NCI-H226 (cell line): Measurements from ENCODE around the gene SORCS2.

Source experiments
- DNase-seq: peaks from one replicate; pipeline ENCODE4 v3.0.0-alpha.2; 2015

The SORCS2 gene

GRCh38 chr4:7460566-7460965 is 268.2 kb downstream of the SORCS2 start:
- DNase-seq: no peak

- DNase-seq: no peak
Observed at GRCh38 chr4:7461230-7461629, 268.9 kb downstream of the SORCS2 start.

DNA sequence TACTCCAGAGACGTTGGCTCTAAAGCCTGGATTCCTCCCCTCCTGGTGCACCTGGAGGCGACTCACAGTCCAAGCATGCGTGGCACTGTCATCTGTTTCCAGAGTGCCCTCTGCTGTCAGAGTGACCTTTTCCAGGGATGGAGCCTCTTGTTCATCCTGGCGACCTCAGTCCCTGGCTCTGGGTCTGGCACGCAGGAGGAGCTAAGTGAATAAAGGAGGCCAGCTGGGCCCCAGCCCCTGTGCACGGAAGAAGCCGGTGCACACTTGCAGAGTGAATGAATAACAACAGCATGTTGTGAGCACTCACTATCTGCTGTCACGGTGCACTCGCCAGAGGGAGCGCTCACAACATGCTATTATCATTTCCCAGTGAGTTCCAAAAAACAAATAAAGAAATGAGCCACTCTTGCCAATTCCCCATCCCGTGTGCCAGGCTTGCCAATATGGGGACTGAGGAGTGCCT is 270.2 kb downstream of the SORCS2 start:
- no peak for DNase-seq

GRCh38 chr4:7463566-7464258 is 271.4 kb downstream of the SORCS2 start:
- DNase-seq: no peak

- DNase-seq: no peak
Observed at GRCh38 chr4:7464259-7464655, 271.9 kb downstream of the SORCS2 start.

DNA sequence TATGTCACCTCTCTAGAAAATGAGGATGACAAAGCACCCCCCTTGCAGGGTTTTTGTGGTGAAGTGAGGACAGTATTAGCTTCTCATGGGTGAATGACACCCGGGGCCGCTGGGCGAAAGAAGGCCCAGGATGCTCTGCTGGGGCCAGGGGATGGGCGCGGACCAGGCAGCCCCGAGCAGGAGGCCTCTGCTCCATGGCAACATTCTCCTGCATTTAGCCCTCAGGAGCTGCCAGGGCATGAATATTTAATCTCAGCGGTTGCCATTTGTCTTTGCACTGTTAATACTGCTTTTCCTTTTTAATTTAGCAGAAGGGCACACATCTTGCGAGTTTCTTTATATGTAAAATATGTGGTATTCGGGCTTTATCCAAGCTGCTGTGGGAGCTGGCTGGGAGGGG is 272.7 kb downstream of the SORCS2 start:
- no peak for DNase-seq

GRCh38 chr4:7466215-7466614 is 273.9 kb downstream of the SORCS2 start:
- no peak for DNase-seq

DNA sequence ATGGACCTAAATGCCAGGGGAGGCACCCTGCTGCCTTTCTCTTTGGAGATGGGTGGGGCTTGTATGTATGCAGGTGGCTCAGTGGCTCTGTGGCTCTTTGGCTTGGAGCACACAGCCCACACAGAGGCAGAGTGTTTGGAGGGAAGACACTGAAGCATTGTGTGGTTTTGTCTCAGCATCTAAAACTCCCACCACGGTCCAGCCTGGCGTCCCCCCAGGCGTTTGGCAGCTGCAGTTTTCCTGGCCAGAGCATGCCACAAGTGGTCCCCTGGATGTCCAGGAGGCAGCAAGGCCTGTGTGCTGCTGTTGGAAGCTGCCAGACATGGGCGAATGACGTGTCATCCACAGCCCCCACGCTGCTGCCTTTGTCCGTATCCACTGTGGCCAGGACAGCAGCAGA is 274.6 kb downstream of the SORCS2 start:
- no peak for DNase-seq

DNA sequence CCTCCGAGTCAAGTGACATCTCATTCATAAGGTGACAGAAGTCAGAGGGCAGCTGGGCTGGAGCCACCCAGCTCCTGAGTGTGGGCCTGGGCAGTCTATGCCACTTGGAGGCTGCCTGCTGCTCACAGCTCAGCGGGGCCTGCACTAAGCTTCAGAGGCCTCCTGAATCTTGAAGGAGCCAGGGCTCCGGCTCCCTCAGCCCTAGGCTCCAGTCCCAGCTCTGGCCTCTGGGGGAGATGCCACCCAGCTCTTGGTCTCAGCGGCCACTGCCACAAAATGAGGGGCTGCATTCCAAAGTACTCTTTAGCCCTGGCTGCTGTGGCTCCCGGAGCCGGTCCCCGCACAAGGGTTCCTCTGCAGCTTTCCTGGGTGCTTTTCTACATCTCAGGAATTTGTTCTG is 275.1 kb downstream of the SORCS2 start:
- no peak for DNase-seq

DNA sequence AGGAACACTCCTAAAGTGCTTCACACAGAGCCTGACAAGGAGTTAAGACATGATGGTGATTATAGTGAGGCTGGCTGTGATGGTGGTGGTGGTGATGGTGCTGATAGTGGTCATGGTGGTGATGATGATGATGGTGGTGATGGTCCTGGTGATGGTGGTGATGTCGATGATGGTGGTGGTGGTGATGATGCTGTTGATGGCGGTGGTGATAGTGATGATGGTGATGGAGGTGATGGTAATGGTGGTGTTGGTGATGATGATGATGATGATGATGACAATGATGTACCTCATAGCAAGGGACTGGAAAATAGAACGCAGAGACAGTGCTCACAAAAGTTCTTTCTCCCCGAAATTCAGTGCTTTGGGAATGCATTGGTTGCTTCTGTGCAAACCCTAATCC is 276.7 kb downstream of the SORCS2 start:
- no peak for DNase-seq

DNA sequence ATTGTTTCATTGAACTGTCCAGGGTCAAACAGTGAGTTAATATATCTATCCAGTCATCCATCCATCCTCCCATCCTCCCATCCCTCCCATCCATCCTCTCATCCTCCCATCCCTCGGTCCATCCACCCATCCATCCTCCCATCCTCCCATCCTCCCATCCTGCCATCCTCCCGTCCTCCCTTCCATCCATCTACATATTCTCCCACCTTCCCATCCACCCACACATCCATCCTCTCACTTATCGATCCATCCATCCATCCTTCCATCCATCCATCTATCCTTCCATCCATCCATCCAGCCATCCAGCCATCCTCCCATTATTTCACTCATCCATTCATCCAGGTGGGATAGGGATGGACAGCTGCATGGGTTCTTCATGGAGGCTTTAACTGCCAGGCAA is 277.8 kb downstream of the SORCS2 start:
- no peak for DNase-seq

- DNase-seq: no peak
Observed at GRCh38 chr4:7470522-7471128, 278.3 kb downstream of the SORCS2 start.

GRCh38 chr4:7472442-7473013 is 280.2 kb downstream of the SORCS2 start:
- no peak for DNase-seq

GRCh38 chr4:7473081-7473480 is 280.7 kb downstream of the SORCS2 start:
- no peak for DNase-seq

GRCh38 chr4:7474320-7474719 is 282.0 kb downstream of the SORCS2 start:
- DNase-seq: no peak

DNA sequence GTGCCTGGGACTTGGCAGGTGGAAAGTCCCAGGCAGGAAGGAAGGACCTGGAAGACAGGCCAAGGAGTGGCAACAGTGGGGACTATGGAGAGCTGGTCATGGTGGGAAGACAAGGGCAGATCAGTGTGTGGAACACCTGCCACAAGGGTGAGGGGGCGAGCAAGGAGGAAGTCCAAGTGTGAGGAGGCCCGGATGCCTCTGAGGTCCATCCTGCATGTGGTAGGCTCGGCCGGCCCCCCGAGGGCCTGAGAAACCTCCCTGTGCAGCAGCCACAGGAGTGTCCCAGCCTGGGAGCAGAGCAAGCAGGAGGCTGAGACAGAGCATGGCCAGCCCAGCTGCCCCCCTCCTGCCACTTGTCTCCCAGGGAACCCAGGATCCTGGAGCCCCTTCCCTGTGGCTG is 282.9 kb downstream of the SORCS2 start:
- DNase-seq: no peak

- no peak for DNase-seq
Observed at GRCh38 chr4:7476820-7477219, 284.5 kb downstream of the SORCS2 start.

- DNase-seq: no peak
Observed at GRCh38 chr4:7477695-7478094, 285.4 kb downstream of the SORCS2 start.

GRCh38 chr4:7478665-7479064 is 286.3 kb downstream of the SORCS2 start:
- no peak for DNase-seq

GRCh38 chr4:7480423-7480822 is 288.1 kb downstream of the SORCS2 start:
- DNase-seq: no peak

GRCh38 chr4:7481227-7481626 is 288.9 kb downstream of the SORCS2 start:
- DNase-seq: no peak

GRCh38 chr4:7485096-7485495 is 292.8 kb downstream of the SORCS2 start:
- DNase-seq: no peak

GRCh38 chr4:7486101-7486500 is 293.8 kb downstream of the SORCS2 start:
- DNase-seq: no peak

- no peak for DNase-seq
Observed at GRCh38 chr4:7487502-7487901, 295.2 kb downstream of the SORCS2 start.
